Measurements from ENCODE around the gene DHRS7.

The DHRS7 gene

GRCh38 chr14:60097974-60098373 lies 67.2 kb downstream of the DHRS7 start:
- Histone ChIP-seq H3K4me3 (no peak overlapping the region), H4K20me1 (peaks cover 0 to 62% (median 14%) of the 10 kb centered on the region in 11 experiments; a peak in 10 of 22 replicates)

GRCh38 chr14:60095781-60096450 lies 69.3 kb downstream of the DHRS7 start:
- no peak overlapping the region for H3K4me3 ChIP-seq
- H4K20me1 ChIP-seq: peaks cover 0 to 55% (median 7%) of the 10 kb centered on the region in 11 experiments; a peak in 9 of 22 replicates
- TF ChIP-seq Cebpa-rat (IDR thresholded peaks at IDR 0.05): no peak
- H3K27me3 ChIP-seq: no peaks in the 10 kb centered on the region
- no peak overlapping the region for H3K9ac ChIP-seq
- H3K4me1 ChIP-seq: peaks cover 15 to 30% (median 26%) of the 10 kb centered on the region in 10 experiments
- no peak overlapping the region for H3K27ac ChIP-seq
- H3K9me3 ChIP-seq (replicated peaks in 1 of 11): peaks cover 0 to 26% (median 15%) of the 10 kb centered on the region in 11 experiments; a peak in 15 of 22 replicates
- H3K4me2 ChIP-seq: peak overlapping the region in 10 of 11 experiments; percentile 52 to 93 (median 87); a peak in 17 of 22 replicates
- H3K36me3 ChIP-seq: peaks cover 18 to 60% (median 45%) of the 10 kb centered on the region in 11 experiments

More at GRCh38 chr14:60097974-60098373, 67.2 kb downstream of the DHRS7 start:
- no peak for TF ChIP-seq Cebpa-rat (IDR thresholded peaks at IDR 0.05)
- Histone ChIP-seq H3K27me3 (no peaks in the 10 kb centered on the region), H3K27ac (no peak overlapping the region), H3K9me3 (replicated peaks in 1 of 11) (peaks cover 0 to 35% (median 23%) of the 10 kb centered on the region in 11 experiments; a peak in 17 of 22 replicates), H3K4me2 (no peak overlapping the region), H3K4me1 (peaks cover 15 to 40% (median 24%) of the 10 kb centered on the region in 10 experiments), H3K36me3 (peaks cover 18 to 81% (median 61%) of the 10 kb centered on the region in 11 experiments), H3K9ac (no peak overlapping the region)

GRCh38 chr14:60095231-60095630 lies 70.0 kb downstream of the DHRS7 start:
- no peaks in the 10 kb centered on the region for H3K27me3 ChIP-seq
- no peak for TF ChIP-seq Cebpa-rat (IDR thresholded peaks at IDR 0.05)
- H3K36me3 ChIP-seq: peaks cover 18 to 54% (median 40%) of the 10 kb centered on the region in 11 experiments
- H3K9ac ChIP-seq: no peak overlapping the region
- H4K20me1 ChIP-seq: peaks cover 0 to 48% (median 7%) of the 10 kb centered on the region in 11 experiments; a peak in 9 of 22 replicates
- peak overlapping the region; percentile 48 to 93 (median 87); a peak in 21 of 22 replicates for H3K4me2 ChIP-seq
- no peak overlapping the region for H3K4me3 ChIP-seq
- H3K4me1 ChIP-seq: peaks cover 15 to 34% (median 29%) of the 10 kb centered on the region in 10 experiments
- H3K27ac ChIP-seq: peak overlapping the region in 1 of 11 experiments; percentile 18; a peak in 2 of 22 replicates
- peaks cover 0 to 26% (median 13%) of the 10 kb centered on the region in 11 experiments; a peak in 15 of 22 replicates for H3K9me3 ChIP-seq (replicated peaks in 1 of 11)

- Histone ChIP-seq H4K20me1 (peaks cover 0 to 40% (median 7%) of the 10 kb centered on the region in 11 experiments; a peak in 9 of 22 replicates), H3K9me3 (replicated peaks in 1 of 11) (peaks cover 0 to 22% (median 12%) of the 10 kb centered on the region in 11 experiments; a peak in 14 of 22 replicates), H3K27me3 (no peaks in the 10 kb centered on the region), H3K27ac (peak overlapping the region in 10 of 11 experiments; percentile 91 to 98 (median 95); a peak in 19 of 22 replicates), H3K9ac (peak overlapping the region in 4 of 11 experiments; percentile 26 to 94 (median 64); a peak in 4 of 22 replicates), H3K4me3 (peak overlapping the region; percentile 71 to 87 (median 78); a peak in 17 of 20 replicates), H3K36me3 (peaks cover 18 to 45% (median 33%) of the 10 kb centered on the region in 11 experiments), H3K4me1 (peaks cover 15 to 34% (median 29%) of the 10 kb centered on the region in 10 experiments), H3K4me2 (peak overlapping the region; percentile 79 to 93 (median 87))
- no peak for TF ChIP-seq Cebpa-rat (IDR thresholded peaks at IDR 0.05)
Measured at GRCh38 chr14:60094306-60094897, 70.8 kb downstream of the DHRS7 start.

Data from BLaER1 treated with 17β-estradiol and CSF1 and Interleukin-3, amounts not matched to agents 10 nM and 100 nM (cell line).